ENCODE results near the gene MOB2.
"Not testable (repeated sequence)": the region's sequence is repeated elsewhere in the genome, so short reads cannot be mapped to it uniquely, and the experiment has no call there.

The MOB2 gene

DNA sequence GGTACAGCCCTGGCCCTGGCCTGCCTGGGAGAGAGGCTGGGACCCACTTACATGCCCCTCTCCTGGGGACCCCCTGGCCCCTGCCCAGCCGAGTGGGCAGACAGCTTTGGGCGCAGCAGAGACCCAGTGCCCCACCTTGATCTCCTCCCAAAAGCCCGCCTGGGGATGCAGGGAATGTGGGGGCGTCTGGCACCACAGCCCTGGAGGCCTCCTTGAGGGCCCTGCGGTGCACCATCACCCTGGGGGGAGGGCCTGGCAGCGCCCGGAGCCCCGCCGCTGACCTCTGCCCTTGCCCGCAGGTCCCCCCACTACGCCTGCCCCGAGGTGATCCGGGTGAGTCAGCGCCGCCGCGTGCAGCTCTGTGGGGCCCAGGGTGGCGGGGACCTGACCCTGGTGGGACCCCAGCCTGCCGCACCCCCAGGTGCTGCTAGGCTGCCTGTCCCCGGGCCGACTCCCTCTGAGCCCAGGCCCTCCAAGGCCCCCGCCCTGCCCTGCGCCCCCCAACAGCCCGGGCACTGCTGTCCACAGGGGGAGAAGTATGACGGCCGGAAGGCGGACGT is 43.7 kb downstream of the MOB2 start:
- no peak for DNase-seq (ENCODE audit: low read depth)

DNA sequence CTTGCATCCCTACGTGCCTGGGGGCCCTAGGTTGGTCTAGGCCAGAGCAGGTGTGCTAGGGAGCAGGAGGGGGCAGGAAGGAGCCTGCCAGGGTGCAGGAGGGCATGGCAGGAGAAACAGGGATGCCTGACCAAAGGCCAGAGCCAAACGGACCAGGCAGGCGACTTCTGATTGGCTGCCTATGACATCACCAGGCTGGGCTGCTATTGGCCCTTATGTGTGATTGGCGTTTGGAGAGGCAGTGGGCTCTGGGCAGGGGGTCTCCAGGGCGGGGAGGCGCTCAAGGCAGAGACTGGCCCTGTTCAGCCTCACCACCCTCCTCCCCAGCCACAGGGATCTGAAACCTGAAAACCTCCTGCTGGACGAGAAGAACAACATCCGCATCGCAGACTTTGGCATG is 44.4 kb downstream of the MOB2 start:
- DNase-seq (ENCODE audit: low read depth) = no peak

DNA sequence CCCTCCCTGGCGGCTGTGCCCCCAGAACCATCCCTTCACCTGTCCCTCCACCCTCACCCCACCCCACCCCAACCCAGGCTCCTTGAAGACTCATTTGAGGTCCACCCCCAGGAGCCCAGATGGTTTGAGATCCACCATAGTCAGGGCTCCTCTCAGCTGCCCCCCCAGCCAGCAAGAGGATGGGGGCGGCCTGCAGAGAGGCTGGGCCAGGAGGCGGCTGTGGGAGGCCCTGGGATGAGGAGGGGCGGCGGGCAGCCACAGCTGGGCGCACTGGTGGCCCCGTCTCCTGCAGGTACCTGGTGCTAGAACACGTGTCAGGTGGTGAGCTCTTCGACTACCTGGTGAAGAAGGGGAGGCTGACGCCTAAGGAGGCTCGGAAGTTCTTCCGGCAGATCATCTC is 46.1 kb downstream of the MOB2 start:
- DNase-seq (ENCODE audit: low read depth) = no peak

- DNase-seq (ENCODE audit: low read depth) = no peak
Measured at GRCh38 chr11:1440066-1440465, 46.5 kb downstream of the MOB2 start.

GRCh38 chr11:1439341-1439740 is 47.2 kb downstream of the MOB2 start:
- no peak for DNase-seq (ENCODE audit: low read depth)

DNA sequence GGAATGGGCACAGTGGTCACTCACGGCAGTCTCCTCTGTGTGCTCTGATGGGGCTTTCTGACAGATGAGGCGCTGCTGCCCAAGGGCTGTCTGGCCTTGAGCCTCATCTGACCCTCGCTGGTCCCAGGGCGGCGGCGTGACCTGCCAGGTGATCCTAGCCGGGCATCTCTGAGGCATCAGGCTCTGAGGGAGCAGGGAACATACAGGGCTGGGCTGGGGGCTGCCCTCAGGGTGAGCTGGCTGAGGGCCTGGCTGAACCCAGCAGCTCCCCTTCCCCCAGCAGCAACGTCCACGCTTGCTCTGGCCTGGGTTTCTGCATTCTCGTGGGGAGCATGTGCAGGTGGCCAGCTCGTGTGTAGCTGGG is 47.6 kb downstream of the MOB2 start:
- DNase-seq (ENCODE audit: low read depth) = no peak

DNA sequence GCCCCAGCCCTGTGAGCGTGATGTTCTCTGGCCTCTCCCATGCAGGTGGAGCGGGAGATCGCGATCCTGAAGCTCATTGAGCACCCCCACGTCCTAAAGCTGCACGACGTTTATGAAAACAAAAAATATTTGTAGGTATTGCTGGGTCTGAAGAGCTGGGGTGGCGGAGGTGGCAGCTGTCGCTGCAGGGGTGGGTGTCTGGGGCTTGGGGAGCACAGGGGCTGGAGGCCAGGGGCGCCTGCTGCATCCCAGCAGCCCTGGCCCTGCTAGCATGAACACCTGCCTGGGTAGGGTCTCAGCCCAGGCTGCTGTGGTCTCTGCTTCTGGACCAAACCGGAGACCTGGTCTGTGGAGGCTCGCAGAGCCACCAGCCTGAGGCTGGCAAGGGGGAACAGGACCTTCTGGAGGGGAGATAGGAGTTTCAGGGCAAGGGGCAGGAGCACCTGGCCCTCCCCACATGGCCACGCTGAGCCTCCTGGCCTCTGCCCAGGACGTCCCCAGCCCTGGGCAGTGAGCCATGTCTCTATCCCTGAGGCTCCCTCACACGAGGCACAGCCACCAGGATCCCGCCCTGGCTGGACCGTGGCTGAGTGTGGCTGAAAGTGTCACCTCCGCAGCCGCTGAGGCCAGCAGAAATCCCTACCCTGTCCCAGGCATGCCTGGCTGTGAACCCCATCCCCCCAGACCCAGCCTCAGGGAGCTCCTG is 48.2 kb downstream of the MOB2 start:
- no peak for DNase-seq (ENCODE audit: low read depth)

DNA sequence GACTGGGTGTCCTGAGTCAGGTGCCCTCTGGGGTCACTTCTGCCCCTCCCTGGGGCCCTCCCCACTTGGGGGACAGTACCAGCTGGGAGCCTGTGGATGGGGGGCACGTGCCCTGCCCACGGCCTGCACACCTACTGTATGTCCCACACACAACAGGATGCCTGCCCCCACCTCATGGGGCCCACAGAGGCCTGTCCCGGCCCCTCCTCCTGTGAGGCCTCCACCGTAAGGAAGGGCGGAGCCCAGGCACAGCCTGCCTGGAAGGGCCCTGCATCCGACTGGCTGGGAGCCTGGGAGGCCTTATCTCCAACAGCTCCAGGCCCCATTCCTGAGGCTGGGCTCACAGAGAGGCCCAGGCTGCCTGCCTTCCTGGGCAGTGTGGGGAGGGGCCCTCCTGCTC is 49.1 kb downstream of the MOB2 start:
- no peak for DNase-seq (ENCODE audit: low read depth)

GRCh38 chr11:1436468-1437039 is 50.0 kb downstream of the MOB2 start:
- no peak for DNase-seq (ENCODE audit: low read depth)

DNA sequence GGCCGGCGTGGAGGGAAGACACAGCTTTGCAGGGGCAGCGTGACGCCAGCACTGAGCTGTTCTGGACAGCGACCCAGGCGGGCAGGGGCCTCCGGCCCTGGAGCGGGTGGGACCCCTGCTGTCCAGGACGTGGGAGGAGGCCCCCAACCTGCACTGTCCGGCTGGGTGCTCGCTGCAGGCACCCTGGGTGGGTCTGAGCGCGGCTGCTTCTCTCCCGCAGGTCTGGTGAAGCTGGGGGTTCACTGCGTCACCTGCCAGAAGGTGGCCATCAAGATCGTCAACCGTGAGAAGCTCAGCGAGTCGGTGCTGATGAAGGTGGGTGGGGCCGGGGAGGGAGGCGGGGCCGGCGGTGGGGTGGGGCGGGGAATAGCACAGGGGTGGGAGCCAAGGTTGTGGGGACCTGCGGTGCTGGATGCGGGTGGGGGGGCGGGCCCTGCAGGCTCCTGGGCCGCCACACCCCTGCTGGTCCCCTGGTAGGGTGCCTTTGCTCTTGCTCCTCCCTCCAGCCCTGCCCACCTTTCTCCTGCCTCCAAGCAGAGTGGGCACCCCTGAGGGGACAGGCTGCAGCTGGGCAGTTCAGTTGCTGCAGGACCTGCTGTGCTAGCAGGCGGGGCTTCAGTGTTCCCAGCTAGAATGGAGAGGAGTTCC is 50.6 kb downstream of the MOB2 start:
- DNase-seq (ENCODE audit: low read depth) = no peak

DNA sequence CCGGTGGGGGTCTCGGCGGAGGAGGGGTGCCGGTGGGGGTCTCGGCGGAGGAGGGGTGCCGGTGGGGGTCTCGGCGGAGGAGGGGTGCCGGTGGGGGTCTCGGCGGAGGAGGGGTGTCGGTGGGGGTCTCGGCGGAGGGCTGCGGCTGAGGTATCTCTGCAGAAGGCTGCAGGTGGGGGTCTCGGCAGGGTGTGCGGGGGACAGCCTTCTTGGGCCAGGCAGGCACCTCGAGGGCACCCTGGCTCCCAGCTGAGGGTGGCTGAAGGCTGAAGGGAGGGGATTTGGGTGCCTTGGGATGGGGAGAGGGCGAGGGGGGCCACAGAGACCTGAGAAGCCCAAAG is 51.1 kb downstream of the MOB2 start:
- not testable (repeated sequence) for DNase-seq (ENCODE audit: low read depth)

GRCh38 chr11:1433977-1434640 is 52.5 kb downstream of the MOB2 start:
- DNase-seq (ENCODE audit: low read depth) = no peak

- DNase-seq (ENCODE audit: low read depth) = no peak
Measured at GRCh38 chr11:1433568-1433967, 53.0 kb downstream of the MOB2 start.

GRCh38 chr11:1428762-1429316 is 57.7 kb downstream of the MOB2 start:
- no peak for DNase-seq (ENCODE audit: low read depth)

DNA sequence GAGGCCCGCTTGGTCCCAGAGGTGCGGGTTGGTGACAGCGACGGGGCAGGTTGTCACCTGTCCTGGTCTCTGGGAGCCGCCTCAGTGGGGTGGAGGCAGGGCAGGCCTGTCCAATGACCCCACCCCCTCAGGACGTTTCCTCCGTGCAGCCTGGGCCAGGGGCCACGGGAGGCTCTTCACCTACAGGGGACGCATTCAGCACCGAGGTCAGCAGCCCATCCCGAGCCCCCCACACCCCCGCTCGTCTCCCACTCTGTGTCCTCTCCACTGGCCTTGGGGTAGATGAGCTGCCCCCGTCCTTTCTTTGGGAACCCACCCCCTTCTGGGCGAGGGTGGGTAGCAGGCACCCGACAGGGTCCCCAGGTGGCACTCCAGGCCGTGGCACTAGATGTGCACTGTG is 61.1 kb downstream of the MOB2 start:
- DNase-seq (ENCODE audit: low read depth) = no peak

DNA sequence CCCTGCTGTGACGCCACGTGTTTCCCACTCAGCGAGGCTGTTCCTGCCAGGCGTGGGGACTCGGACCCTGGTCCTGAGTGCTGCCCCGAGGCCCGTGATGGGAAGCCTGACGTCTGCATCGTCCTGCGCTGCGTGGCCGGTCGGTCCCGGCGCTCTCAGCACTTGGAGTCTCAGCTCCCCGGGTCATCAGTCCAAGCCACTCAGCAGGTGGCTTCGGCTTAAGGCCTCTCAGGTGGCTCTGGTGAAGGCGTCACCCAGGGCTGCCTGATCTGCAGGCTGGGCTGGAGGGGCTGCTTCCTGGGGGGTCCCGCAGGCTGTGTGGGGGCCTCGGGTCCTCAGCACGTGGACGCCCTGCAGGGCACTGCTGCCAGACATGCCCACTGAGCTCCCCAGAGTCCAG is 61.6 kb downstream of the MOB2 start:
- no peak for DNase-seq (ENCODE audit: low read depth)

GRCh38 chr11:1423406-1423805 is 63.2 kb downstream of the MOB2 start:
- DNase-seq (ENCODE audit: low read depth) = not testable (repeated sequence)

GRCh38 chr11:1422981-1423380 is 63.6 kb downstream of the MOB2 start:
- no peak for DNase-seq (ENCODE audit: low read depth)

- no peak for DNase-seq (ENCODE audit: low read depth)
Measured at GRCh38 chr11:1422481-1422880, 64.1 kb downstream of the MOB2 start.

- DNase-seq (ENCODE audit: low read depth) = no peak
Measured at GRCh38 chr11:1421291-1421690, 65.3 kb downstream of the MOB2 start.

- DNase-seq (ENCODE audit: low read depth) = no peak
Measured at GRCh38 chr11:1419811-1420210, 66.8 kb downstream of the MOB2 start.
